Mesendoderm (in vitro differentiated cells): ENCODE data around the gene TMEM145. TPM values are rescaled to one million over a fixed set of nuclear protein-coding genes. Genes with fewer than 3 reads are reported as not detected.

Experiments used
- DNase-seq: peaks from one replicate; pipeline ENCODE4 v3.0.0; 2013
- H2AK5ac ChIP-seq: 2 replicates; pipeline ENCODE4 v1.6.1; 2013; ENCODE audit warnings: low read length, inconsistent platforms
- H2BK120ac ChIP-seq: 2 replicates; pipeline ENCODE4 v1.6.1; 2013; ENCODE audit warnings: low read depth, mild to moderate bottlenecking, low read length, moderate library complexity, mixed read lengths
- H2BK15ac ChIP-seq: replicated peaks from 2 replicates; pipeline ENCODE4 v1.6.1; 2013; ENCODE audit warnings: low read depth, mild to moderate bottlenecking, moderate library complexity
- H2BK5ac ChIP-seq: 2 replicates; pipeline ENCODE4 v1.6.1; 2013; ENCODE audit warnings: low read length, inconsistent platforms
- H3K18ac ChIP-seq: 2 replicates; pipeline ENCODE4 v1.6.1; 2013; ENCODE audit warnings: mild to moderate bottlenecking, low read length, mixed read lengths
- H3K23ac ChIP-seq: one replicate; pipeline ENCODE4 v1.6.1; 2013; ENCODE audit warnings: low read length
- H3K27ac ChIP-seq: 2 replicates; pipeline ENCODE4 v1.5.1; 2013; ENCODE audit warnings: low read depth, mild to moderate bottlenecking, inconsistent platforms, low read length, moderate library complexity
- H3K27me3 ChIP-seq: 2 replicates; pipeline ENCODE4 v1.6.1; 2013; ENCODE audit warnings: low read length, control low read depth, mild to moderate bottlenecking, inconsistent platforms; ENCODE audit not compliant: insufficient read depth, poor library complexity
- H3K36me3 ChIP-seq: 2 replicates; pipeline ENCODE4 v1.6.1; 2013; ENCODE audit warnings: low read length, inconsistent platforms; ENCODE audit not compliant: control insufficient read depth, insufficient read depth
- H3K4ac ChIP-seq: one replicate; pipeline ENCODE4 v1.6.1; 2013; ENCODE audit warnings: low read depth, mild to moderate bottlenecking, low read length, moderate library complexity
- H3K4me1 ChIP-seq: 2 replicates; pipeline ENCODE4 v1.6.1; 2013; ENCODE audit warnings: low read depth, low read length, inconsistent platforms; ENCODE audit not compliant: control insufficient read depth
- H3K4me2 ChIP-seq: 2 replicates; pipeline ENCODE4 v1.6.1; 2013; ENCODE audit warnings: low read length
- H3K4me3 ChIP-seq: 2 replicates; pipeline ENCODE4 v1.5.1; 2013; ENCODE audit warnings: mild to moderate bottlenecking, low read length
- H3K56ac ChIP-seq: one replicate; pipeline ENCODE4 v1.6.1; 2013; ENCODE audit warnings: low read length
- H3K79me1 ChIP-seq: 2 replicates; pipeline ENCODE4 v1.6.1; 2013; ENCODE audit warnings: low read length, inconsistent platforms
- H3K79me2 ChIP-seq: 2 replicates; pipeline ENCODE4 v1.6.1; 2013; ENCODE audit warnings: mild to moderate bottlenecking, low read length; ENCODE audit not compliant: control insufficient read depth, insufficient read depth
- H3K9ac ChIP-seq: 2 replicates; pipeline ENCODE4 v1.6.1; 2013; ENCODE audit warnings: low read length, inconsistent platforms
- H4K5ac ChIP-seq: one replicate; pipeline ENCODE4 v1.6.1; 2013; ENCODE audit warnings: low read length
- H4K8ac ChIP-seq: one replicate; pipeline ENCODE4 v1.6.1; 2013; ENCODE audit warnings: low read depth, mild to moderate bottlenecking, control low read depth, low read length, moderate library complexity
- WGBS: extraction: QIAGEN DNeasy Blood & Tissue Kit; methylation state at CpG from one replicate; pipeline ENCODE4 v1.1.7; 2013; ENCODE audit warnings: low lambda C conversion rate, missing lambda C conversion rate; ENCODE audit not compliant: insufficient coverage; ENCODE audit errors: extremely low coverage; 5-methylcytosine and 5-hydroxymethylcytosine counted together
- small RNA-seq: library from polyadenylated mRNA; stranded (forward); fragments of <200 nt; extraction: miRNeasy Mini kit (QIAGEN cat#:217004); gene quantifications from one replicate; pipeline ENCODE3, GENCODE V24; 2013; ENCODE audit not compliant: insufficient read depth

The TMEM145 gene

DNA sequence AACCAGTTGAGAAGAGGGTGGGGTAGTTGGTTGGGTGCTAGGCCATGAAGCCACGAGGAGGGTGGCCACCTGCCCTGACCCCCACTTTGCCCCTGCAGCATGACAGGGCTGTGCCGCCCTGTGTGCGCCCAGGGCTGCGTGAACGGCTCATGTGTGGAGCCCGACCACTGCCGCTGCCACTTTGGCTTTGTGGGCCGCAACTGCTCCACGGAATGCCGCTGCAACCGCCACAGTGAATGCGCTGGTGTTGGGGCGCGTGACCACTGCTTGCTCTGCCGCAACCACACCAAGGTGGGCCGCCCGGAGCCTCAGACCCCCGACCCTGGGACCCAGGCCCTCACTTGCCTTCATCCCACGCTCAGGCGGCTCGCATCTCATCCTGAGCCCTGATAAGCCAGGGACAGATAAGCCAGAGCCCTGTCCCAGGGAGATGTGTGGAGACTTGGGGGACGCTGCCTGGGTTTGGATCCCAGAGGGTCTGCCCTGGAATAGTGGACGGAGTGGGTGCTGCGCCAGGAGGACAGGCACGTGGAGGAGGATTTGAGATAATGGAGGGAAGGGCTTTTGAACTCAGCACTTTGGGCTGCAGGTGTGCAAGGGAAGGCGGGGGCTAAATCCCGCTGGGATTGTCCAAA is 56.4 kb downstream of the TMEM145 start:
- no peak overlapping the region for H3K4me2 ChIP-seq
- no peaks in the 10 kb centered on the region for H3K27me3 ChIP-seq
- H3K18ac ChIP-seq: no peak overlapping the region
- H2BK120ac ChIP-seq: no peak overlapping the region
- H4K5ac ChIP-seq: no peak overlapping the region
- WGBS: no CpG with 5 or more reads among the region's 27 CpGs
- H3K4me3 ChIP-seq: no peak overlapping the region
- no peaks in the 10 kb centered on the region for H3K79me2 ChIP-seq
- H3K79me1 ChIP-seq: no peaks in the 10 kb centered on the region
- H2BK15ac ChIP-seq: no peak overlapping the region
- no peaks in the 10 kb centered on the region for H3K4me1 ChIP-seq
- no peak for DNase-seq
- H3K23ac ChIP-seq: no peak overlapping the region
- H3K4ac ChIP-seq: no peak overlapping the region
- no peak overlapping the region for H3K9ac ChIP-seq
- H3K27ac ChIP-seq: no peak overlapping the region
- H4K8ac ChIP-seq: no peak overlapping the region
- H2BK5ac ChIP-seq: no peak overlapping the region
- H3K56ac ChIP-seq: no peak overlapping the region
- H2AK5ac ChIP-seq: no peak overlapping the region
- H3K36me3 ChIP-seq: no peaks in the 10 kb centered on the region

DNA sequence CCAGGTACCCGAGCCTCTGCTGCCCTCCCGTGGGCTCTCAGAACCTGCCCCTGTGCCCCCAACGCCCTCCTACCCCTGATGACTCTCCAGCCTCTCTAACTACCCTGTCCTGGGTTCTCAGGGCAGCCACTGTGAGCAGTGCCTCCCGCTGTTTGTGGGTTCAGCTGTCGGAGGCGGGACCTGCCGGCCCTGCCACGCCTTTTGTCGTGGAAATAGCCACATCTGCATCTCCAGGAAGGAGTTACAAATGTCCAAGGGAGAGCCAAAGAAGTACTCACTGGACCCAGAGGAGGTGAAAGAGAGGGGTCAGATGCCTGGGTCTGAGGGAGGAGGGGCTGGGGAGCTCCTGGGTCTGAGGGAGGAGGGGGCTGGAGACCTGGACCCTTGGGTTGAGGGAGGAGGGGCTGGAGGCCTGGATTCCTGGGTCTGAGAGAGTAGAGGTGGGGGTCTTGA is 57.0 kb downstream of the TMEM145 start:
- Histone ChIP-seq H2BK5ac (no peak overlapping the region), H3K36me3 (no peaks in the 10 kb centered on the region), H2AK5ac (no peak overlapping the region), H3K79me1 (no peaks in the 10 kb centered on the region), H3K4me1 (no peaks in the 10 kb centered on the region), H3K27ac (no peak overlapping the region), H3K79me2 (no peaks in the 10 kb centered on the region), H3K4ac (no peak overlapping the region), H2BK120ac (no peak overlapping the region), H3K23ac (no peak overlapping the region), H3K4me2 (no peak overlapping the region), H3K4me3 (no peak overlapping the region), H4K5ac (no peak overlapping the region), H3K9ac (no peak overlapping the region), H3K27me3 (no peaks in the 10 kb centered on the region), H2BK15ac (no peak overlapping the region), H4K8ac (no peak overlapping the region), H3K56ac (no peak overlapping the region), H3K18ac (no peak overlapping the region)
- no peak for DNase-seq
- WGBS: no CpG with 5 or more reads among the region's 9 CpGs

DNA sequence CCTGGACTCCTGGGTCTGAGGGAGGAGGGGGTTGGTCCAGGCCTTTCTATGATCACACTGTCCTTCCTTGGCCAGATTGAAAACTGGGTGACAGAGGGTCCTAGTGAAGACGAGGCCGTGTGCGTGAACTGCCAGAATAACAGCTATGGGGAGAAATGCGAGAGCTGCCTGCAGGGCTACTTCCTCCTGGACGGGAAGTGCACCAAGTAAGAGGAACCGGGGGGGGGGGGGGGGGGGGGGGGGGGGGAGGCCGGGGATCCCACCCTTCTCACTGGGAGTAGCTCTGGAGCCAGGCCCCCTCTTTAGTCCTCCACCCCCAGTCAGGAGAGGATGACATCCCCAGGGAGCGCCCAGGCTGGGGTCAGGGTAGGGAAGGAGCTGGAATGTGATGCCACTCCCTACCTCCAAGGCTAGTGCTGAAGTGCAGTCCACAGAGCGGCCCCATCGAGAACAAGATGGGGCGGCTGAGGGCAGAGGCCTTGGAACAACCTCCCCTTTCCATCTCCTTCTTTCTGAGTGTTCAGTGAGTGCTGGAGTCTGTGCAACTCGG is 57.6 kb downstream of the TMEM145 start:
- Histone ChIP-seq H3K4ac (no peak overlapping the region), H2BK120ac (no peak overlapping the region), H3K18ac (no peak overlapping the region), H3K79me1 (no peaks in the 10 kb centered on the region), H3K56ac (no peak overlapping the region), H3K4me2 (no peak overlapping the region), H3K4me1 (no peaks in the 10 kb centered on the region), H3K23ac (no peak overlapping the region), H2BK5ac (no peak overlapping the region), H2AK5ac (no peak overlapping the region), H3K36me3 (no peaks in the 10 kb centered on the region), H2BK15ac (no peak overlapping the region), H3K27me3 (no peaks in the 10 kb centered on the region), H3K27ac (no peak overlapping the region), H4K8ac (no peak overlapping the region), H4K5ac (no peak overlapping the region), H3K9ac (no peak overlapping the region), H3K4me3 (no peak overlapping the region), H3K79me2 (no peaks in the 10 kb centered on the region)
- DNase-seq: peak; percentile 32
- no CpG with 5 or more reads among the region's 12 CpGs for WGBS

Small RNAs within 50 kb of the gene (small RNA-seq; reads per million reads assigned to genes)
- not detected for gene MIR8077
